Placental pericyte (primary cell): ENCODE results near the gene LY86. TPM values are rescaled to one million over a fixed set of nuclear protein-coding genes. Genes with fewer than 3 reads are reported as not detected.

ENCODE experiments used
- total RNA-seq: library from RNA; depleted of rRNA; stranded (reverse); fragments of >200 nt; gene quantifications from 2 replicates; pipeline ENCODE4 v1.2.3, GENCODE V29; 2012

LY86 gene
- total RNA-seq = not detected in 2 replicates

GRCh38 chr6:6588064-6588923, at the start of gene LY86:
LY86 (plus strand) TSS chr6:6588720; CDS start chr6:6588735, 15 bp downstream.

